GM15510 (cell line): ENCODE measurements around the gene EPHA2.

Experiments used
- POLR2A ChIP-seq: IDR thresholded peaks from 3 replicates; pipeline ENCODE4 v1.6.1; 2011; ENCODE audit warnings: borderline replicate concordance; ENCODE audit not compliant: insufficient read length; ENCODE audit errors: extremely low read depth

The EPHA2 gene

GRCh38 chr1:16165073-16165364, 9.2 kb upstream of the EPHA2 start:
- no peak for TF ChIP-seq POLR2A

GRCh38 chr1:16164213-16165072, 8.6 kb upstream of the EPHA2 start:
- no peak for TF ChIP-seq POLR2A

GRCh38 chr1:16162163-16162822, 6.4 kb upstream of the EPHA2 start:
- no peak for TF ChIP-seq POLR2A

GRCh38 chr1:16161717-16162116, 5.8 kb upstream of the EPHA2 start:
- no peak for TF ChIP-seq POLR2A

GRCh38 chr1:16158993-16159831, 3.3 kb upstream of the EPHA2 start:
- TF ChIP-seq POLR2A: no peak

GRCh38 chr1:16158025-16158424, 2.2 kb upstream of the EPHA2 start:
- TF ChIP-seq POLR2A: no peak

GRCh38 chr1:16156848-16157495, 1.1 kb upstream of the EPHA2 start:
- no peak for TF ChIP-seq POLR2A

- no peak for TF ChIP-seq POLR2A
Measured at GRCh38 chr1:16153999-16154673, 1.7 kb downstream of the EPHA2 start.

GRCh38 chr1:16153096-16153998, 2.5 kb downstream of the EPHA2 start:
- no peak for TF ChIP-seq POLR2A

GRCh38 chr1:16152481-16153087, 3.3 kb downstream of the EPHA2 start:
- no peak for TF ChIP-seq POLR2A

GRCh38 chr1:16151995-16152384, 3.9 kb downstream of the EPHA2 start:
- no peak for TF ChIP-seq POLR2A

- no peak for TF ChIP-seq POLR2A
Measured at GRCh38 chr1:16151196-16151994, 4.5 kb downstream of the EPHA2 start.
